ENCODE data around the gene FOLR1.

FOLR1 gene

GRCh38 chr11:72234514-72234830 is 42.5 kb downstream of the FOLR1 start:
- no peak for DNase-seq (ENCODE audit: low read depth in 3 of 3, low spot score in 1 of 3)

DNA sequence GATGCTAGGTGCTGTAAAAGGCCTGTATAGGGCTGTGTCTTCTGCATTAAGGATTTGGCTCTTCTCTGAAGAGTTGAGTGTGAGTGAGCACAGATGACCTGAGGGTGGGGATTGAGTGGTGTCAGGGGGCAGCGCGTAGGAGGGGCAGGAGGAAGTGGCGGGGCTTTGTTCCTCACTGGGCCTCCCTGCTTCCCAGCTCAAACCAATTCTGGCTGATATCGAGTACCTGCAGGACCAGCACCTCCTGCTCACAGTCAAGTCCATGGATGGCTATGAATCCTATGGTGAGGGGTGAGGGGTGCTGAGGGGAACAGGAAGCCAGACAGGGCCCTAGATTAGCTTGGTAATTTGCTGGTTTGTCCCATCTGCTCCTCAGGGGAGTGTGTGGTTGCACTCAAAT is 43.0 kb downstream of the FOLR1 start:
- no peak for DNase-seq (ENCODE audit: low read depth in 3 of 3, low spot score in 1 of 3)

GRCh38 chr11:72235351-72236057 is 43.6 kb downstream of the FOLR1 start:
- DNase-seq (ENCODE audit: low read depth in 3 of 3, low spot score in 1 of 3), result no peak

GRCh38 chr11:72236083-72236697 is 44.2 kb downstream of the FOLR1 start:
- no peak for DNase-seq (ENCODE audit: low read depth in 3 of 3, low spot score in 1 of 3)

DNA sequence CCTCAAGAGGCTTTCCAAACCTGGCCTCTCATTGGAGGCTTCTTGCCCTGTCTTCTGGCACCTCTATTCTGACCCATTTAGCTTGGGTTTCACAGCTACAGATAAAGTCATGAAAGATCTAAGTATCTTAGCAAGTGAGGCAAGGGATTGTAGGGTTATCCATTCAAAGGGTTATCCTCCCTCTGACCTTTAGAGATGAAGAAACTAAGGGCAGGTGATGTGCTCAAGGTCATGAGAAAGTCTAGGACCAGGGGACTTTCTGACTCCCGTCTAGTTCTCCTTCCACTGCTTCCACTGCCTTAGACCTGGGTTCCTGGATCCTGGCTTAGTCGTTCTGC is 44.8 kb downstream of the FOLR1 start:
- DNase-seq (ENCODE audit: low read depth in 3 of 3, low spot score in 1 of 3), result no peak

DNA sequence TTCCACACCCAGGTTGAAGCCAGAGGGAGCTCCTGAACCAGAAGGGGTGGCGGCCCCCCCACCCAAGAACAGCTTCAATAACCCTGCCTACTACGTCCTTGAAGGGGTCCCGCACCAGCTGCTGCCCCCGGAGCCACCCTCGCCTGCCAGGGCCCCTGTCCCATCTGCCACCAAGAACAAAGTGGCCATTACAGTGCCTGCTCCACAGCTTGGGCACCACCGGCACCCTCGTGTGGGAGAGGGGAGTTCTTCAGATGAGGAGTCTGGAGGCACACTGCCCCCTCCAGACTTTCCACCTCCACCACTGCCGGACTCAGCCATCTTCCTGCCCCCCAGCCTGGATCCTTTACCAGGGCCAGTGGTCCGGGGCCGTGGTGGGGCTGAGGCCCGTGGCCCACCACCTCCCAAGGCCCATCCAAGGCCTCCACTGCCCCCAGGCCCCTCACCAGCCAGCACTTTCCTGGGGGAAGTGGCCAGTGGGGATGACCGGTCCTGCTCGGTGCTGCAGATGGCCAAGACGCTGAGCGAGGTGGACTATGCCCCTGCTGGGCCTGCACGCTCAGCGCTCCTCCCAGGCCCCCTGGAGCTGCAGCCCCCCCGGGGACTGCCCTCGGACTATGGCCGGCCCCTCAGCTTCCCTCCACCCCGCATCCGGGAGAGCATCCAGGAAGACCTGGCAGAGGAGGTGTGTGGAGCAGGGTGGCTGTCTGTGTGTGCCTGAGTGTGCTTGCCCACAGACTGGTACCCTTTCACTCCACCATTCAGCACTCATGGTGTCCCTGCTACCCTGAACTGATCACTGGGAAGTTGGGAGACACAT is 45.4 kb downstream of the FOLR1 start:
- DNase-seq (ENCODE audit: low read depth in 3 of 3, low spot score in 1 of 3), result no peak

GRCh38 chr11:72238040-72238450 is 46.1 kb downstream of the FOLR1 start:
- DNase-seq (ENCODE audit: low read depth in 3 of 3, low spot score in 1 of 3), result no peak

DNA sequence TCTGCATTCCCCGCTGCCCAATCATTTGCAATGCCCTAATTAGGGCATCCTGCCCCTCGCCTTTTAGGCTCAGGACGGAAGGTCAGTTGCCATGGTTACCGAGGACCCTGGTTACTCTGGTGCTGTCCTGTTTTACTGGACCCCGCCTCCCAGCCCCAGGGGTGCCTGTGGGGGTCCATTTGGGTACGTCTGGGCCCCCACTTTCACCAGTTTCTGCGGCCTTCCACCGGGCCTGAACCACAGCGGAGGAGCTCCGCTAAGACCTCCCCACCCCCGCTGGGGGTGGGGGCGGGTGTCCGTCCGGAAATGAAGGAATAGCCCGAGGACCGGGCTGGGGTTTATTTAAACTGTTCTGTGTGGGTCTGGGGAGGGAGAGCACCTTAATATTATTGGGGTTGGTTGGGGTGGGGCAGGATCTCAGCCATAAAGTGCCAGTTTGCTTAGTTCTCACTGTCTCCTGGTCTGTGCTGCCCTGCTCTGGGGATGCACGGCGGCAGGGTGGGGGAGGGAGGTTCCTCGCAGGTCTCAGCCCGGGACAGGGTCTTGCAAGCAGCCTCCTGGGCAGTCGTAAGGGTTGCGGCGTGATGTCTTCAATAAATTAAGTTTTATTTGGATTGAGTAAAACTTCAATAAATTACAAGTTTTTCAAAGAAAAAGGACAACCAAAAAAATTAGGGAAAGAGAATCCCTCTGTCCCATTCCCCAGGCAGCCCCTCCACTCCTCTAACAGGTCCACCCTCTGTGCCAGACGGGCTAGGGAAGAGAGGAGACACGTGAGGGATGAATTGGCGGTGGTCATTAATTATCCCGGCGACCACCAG is 46.8 kb downstream of the FOLR1 start:
- DNase-seq (ENCODE audit: low read depth in 3 of 3, low spot score in 1 of 3), result no peak

GRCh38 chr11:72239313-72239848 is 47.4 kb downstream of the FOLR1 start:
- no peak for DNase-seq (ENCODE audit: low read depth in 3 of 3, low spot score in 1 of 3)

GRCh38 chr11:72239849-72240460 is 48.0 kb downstream of the FOLR1 start:
- DNase-seq (ENCODE audit: low read depth in 3 of 3, low spot score in 1 of 3), result no peak

GRCh38 chr11:72240461-72241290 is 48.7 kb downstream of the FOLR1 start:
- DNase-seq (ENCODE audit: low read depth in 3 of 3, low spot score in 1 of 3), result no peak

DNA sequence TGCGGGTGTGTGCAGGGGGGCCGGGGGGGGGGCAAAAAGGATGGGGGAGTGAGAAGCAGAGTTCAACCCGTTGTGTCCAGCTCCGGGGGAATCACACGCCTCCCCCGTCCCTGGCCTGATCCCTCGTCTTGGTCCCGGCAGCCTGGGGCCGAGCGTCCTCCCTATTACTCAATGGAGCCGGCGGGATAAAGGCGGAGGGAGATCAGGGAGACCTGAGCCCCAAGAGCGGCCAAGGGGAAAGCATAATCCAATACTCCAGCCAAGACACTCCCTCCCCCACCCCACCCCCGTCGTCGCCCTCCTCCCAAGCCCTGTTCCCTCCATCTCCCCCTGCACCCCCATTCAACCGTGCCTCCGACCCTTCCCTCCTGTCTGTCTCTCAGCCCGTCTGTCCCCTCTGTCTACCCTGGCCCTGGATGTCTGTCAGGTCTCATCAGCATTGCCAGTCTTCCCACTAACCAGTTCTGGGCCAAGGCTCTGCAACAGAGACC is 49.4 kb downstream of the FOLR1 start:
- no peak for DNase-seq (ENCODE audit: low read depth in 3 of 3, low spot score in 1 of 3)

- DNase-seq (ENCODE audit: low read depth in 3 of 3, low spot score in 1 of 3), result no peak
These were observed 50.2 kb downstream of the FOLR1 start for GRCh38 chr11:72242141-72242540.

DNA sequence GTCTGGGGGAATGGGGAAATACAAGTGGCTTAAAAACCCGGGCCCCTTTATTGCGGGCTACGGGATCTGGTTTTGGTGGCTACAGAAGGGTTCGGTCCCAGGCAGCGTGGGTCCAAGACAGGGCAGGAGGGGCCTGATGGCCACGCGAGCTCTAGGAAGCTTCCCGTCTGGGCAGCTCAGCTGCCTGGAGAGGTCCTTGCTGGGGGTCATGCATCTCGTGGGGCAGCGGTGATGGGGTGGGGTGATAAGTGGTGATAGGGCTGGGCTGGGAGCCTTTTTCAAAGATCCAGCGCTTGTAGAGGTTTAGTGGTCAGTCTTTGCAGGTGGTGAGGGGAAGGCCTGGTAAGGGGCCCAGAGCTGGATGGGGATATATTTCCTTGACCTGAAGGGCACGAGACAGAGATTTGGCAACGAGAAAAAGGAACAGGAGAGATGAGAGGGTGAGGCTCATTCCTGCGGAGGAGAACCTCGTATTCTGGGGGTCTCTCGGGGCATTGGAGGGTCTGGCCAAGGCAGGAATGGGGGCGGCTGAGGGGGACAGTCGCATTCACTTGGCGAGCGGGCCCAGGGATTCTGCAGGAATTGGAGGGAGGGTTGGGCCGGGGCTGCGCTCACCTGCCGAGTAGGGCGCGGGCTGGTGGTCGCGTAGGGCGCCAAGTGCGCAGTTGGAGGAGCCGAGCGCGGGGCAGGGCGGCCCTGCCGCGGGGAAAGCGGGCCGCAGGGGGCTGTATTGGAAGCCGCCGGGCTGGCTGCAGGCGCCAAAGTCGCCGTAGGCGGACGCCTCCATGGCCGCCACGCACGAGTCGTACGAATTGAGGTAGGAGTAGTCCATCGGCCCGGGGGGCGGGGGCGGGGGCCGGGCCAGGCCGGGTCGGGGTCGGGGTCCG is 51.5 kb downstream of the FOLR1 start:
- no peak for DNase-seq (ENCODE audit: low read depth in 3 of 3, low spot score in 1 of 3)

DNA sequence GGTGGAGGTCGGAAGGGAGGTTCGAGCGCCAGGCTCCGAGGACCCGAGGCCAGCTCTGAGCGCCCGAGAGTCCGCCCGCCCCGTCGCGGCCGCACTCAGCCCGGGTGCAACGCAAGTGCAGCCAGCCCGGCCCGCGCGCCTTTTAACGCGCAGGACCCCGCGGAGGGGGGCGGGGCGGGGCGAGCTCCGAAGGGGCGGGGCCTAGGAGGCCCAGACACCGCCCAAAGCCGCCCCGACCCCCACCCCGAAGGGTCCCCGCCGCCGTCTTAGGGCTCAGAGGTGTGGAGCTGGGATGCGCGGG is 52.1 kb downstream of the FOLR1 start, which contains the start of gene PHOX2A:
Gene PHOX2A (minus strand): TSS at position 117 of the 301 bp plus-strand sequence. CDS start 172 bp downstream, outside the sequence.
- no peak for DNase-seq (ENCODE audit: low read depth in 3 of 3, low spot score in 1 of 3)

DNA sequence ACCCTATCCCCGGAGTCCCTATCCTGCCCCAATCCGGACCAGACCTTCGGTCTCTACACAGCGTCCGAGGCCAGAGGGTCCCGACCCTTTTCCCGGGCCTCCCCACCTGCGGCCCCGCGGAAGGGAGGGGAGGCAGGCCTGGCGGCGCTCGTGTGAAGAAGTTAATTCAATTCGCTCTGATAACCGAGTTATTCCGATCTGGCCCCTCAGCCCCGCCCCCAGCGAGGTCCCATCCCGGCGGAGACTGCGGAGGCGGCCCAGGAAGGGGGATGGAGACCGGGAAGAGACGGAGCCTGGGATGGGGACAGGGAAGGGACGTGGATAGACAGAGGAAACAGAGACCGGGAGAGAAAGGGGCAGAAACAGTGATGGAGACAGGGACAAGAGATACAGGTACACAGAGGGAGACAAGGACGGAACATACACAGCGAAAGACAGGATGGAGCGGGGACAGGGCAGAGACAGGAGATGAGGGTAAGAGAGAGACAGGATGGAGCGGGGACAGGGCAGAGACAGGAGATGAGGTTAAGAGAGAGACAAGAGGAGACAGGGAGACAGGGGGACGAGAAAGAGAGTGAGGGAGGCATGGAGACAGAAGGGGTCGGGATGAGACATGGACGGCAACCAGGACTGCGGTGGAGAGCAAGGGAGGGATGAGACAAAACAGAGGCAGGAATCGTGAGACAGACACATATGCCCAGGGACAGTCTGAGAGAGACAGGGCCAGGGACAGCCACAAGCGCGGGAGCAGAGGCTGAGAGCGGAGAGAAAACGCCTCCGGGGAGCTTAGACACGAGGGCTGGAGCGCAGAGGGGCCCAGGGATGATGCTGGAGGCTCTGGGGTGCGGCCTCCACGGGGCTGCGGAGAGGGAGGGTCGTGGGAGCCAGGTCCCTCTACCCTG is 52.7 kb downstream of the FOLR1 start:
- DNase-seq (ENCODE audit: low read depth in 3 of 3, low spot score in 1 of 3), result no peak

- DNase-seq (ENCODE audit: low read depth in 3 of 3, low spot score in 1 of 3), result no peak
These were observed 53.4 kb downstream of the FOLR1 start for GRCh38 chr11:72245263-72245816.
